DMS 273 (cell line): ENCODE results near the gene RNF144A.

Experiments used
- DNase-seq: peaks from one replicate; lab custom pipeline; 2025; ENCODE audit not compliant: unreplicated experiment; lab: John Stamatoyannopoulos, UW

RNF144A gene

GRCh38 chr2:7073901-7074300, 156.7 kb downstream of the RNF144A start:
- DNase-seq = no peak

GRCh38 chr2:7075834-7076233, 158.6 kb downstream of the RNF144A start:
- DNase-seq = no peak

- no peak for DNase-seq
Observed at GRCh38 chr2:7077660-7078267, 160.6 kb downstream of the RNF144A start.

- peak; percentile 67 for DNase-seq
Observed at GRCh38 chr2:7083580-7084509, 166.6 kb downstream of the RNF144A start.

- no peak for DNase-seq
Observed at GRCh38 chr2:7084601-7085000, 167.4 kb downstream of the RNF144A start.

- DNase-seq = no peak
Observed at GRCh38 chr2:7089284-7089683, 172.1 kb downstream of the RNF144A start.

- no peak for DNase-seq
Observed at GRCh38 chr2:7089898-7090510, 172.8 kb downstream of the RNF144A start.

- DNase-seq = no peak
Observed at GRCh38 chr2:7093376-7093775, 176.2 kb downstream of the RNF144A start.
